ENCODE measurements around the gene NAXE.
A peak's percentile ranks its signal among the peaks of the same experiment; 100 is the strongest.
"Not testable (repeated sequence)": the region's sequence is repeated elsewhere in the genome, so short reads cannot be mapped to it uniquely, and the experiment has no call there.

NAXE gene

DNA sequence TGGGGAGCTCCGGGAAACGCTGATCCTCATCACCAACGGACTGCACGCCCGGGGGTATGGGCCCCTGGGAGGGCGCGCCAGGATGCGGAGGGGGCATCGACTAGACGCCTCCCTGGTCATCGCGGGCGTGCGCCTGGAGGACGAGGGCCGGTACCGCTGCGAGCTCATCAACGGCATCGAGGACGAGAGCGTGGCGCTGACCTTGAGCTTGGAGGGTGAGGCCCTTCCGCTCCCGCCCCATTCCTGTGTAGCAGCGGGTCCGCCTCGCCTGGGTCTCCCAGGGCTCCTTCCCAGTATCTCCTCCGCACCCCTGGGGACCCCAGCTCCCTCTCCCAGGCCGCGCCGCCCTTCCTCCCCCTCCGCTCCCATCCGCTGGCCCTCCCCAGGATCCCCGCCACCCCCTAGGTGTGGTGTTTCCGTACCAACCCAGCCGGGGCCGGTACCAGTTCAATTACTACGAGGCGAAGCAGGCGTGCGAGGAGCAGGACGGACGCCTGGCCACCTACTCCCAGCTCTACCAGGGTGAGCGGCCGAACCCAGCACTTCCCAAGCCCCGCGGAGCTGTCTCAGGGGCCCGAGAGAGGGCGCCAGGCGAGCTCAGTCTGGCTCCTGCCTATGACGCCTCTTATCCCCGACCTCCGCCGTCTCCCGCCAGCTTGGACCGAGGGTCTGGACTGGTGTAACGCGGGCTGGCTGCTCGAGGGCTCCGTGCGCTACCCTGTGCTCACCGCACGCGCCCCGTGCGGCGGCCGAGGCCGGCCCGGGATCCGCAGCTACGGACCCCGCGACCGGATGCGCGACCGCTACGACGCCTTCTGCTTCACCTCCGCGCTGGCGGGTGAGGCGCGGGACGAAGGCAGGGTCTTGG, 32.6 kb downstream of the NAXE start:
- peak; percentile 16 for DNase-seq (ENCODE audit: low read depth)

- DNase-seq (ENCODE audit: low read depth): no peak
Observed at GRCh38 chr1:156624814-156625435, 33.3 kb downstream of the NAXE start.

- DNase-seq (ENCODE audit: low read depth): peak; percentile 54
Observed at GRCh38 chr1:156625436-156626078, 34.0 kb downstream of the NAXE start.

DNA sequence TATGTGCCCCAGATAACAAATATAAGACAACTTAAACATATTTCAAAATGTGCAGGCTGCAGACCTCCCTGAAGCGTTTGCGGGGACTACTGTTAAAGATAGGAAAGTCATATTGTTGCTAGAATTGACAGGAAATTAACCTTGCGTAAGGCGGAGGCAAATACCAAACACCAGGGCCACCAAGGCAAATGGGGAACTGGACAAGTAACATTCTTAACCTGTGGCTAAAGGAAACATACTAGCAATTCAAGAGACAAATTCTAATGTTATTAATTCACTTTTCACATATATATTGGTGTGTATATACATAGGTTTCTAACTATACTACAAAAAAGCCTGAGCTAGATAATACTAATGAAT, 34.5 kb downstream of the NAXE start:
- no peak for DNase-seq (ENCODE audit: low read depth)

DNA sequence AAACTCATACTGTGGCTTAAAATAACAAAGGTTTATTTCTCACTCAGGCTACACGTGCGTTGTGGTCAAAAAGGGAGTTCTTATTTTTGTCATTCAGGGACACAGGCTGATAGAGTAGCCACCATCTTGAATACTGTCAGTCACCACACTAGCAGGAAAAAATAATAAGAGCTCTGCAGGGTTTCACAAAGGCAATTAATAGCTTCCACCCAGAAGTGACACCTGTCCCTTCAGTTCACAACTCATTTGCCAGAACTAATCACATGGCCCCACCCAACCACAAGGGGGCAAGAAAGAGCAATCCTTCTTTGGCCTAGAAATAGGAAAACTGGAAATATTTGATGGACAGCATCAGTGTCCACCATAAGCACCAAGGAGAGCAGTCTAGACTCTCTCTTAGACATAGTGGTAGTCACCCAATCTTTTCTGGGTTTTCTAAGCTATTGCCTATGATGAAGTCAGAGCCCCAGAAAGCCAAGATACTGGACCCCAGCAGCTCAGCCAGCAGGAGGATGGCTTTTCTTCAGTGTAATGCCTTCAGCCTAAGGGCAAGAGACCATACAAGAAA, 35.8 kb downstream of the NAXE start:
- no peak for DNase-seq (ENCODE audit: low read depth)

DNA sequence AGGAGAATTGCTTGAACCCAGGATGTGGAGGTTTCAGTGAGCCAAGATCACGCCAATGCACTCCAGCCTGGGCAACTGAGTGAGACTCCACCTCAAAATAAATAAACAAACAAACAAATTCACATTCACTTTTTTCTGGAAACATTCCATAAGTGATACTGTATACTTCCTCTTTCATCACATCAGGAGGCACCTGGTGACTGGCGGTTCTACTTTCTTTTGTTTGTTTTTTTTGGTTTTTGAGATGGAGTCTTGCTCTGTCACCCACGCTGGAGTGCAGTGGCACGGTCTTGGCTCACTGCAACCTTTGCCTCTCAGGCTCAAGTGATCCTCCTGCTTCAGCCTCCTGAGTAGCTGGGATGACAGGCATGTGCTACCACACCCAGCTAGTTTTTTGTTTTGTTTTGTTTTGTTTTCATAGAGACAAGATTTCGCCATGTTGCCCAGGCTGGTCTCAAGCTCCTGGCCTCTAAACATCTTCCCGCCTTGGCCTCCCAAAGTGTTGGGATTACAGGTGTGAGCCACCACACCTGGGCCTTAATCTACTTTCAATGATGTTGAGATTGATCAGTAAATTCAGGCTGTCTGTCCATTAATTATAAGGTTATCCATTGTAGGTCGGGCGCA, 38.4 kb downstream of the NAXE start:
- DNase-seq (ENCODE audit: low read depth): no peak

DNA sequence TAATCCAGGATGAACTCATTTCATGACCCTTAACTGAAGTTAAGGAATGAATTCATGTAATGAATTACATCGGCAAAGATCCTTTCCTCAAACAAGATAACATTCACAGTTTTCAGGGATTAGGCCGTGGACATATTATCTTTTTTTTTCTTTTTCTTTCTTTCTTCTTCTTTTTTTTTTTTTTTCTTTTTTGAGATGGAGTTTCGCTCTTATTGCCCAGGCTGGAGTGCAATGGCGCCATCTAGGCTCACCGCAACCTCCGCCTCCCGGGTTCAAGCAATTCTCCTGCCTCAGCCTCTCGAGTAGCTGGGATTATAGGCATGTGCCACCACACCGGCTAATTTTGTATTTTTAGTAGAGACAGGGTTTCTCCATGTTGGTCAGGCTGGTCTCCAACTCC, 39.6 kb downstream of the NAXE start:
- DNase-seq (ENCODE audit: low read depth): not testable (repeated sequence)

GRCh38 chr1:156632355-156632754, 40.8 kb downstream of the NAXE start:
- no peak for DNase-seq (ENCODE audit: low read depth)

DNA sequence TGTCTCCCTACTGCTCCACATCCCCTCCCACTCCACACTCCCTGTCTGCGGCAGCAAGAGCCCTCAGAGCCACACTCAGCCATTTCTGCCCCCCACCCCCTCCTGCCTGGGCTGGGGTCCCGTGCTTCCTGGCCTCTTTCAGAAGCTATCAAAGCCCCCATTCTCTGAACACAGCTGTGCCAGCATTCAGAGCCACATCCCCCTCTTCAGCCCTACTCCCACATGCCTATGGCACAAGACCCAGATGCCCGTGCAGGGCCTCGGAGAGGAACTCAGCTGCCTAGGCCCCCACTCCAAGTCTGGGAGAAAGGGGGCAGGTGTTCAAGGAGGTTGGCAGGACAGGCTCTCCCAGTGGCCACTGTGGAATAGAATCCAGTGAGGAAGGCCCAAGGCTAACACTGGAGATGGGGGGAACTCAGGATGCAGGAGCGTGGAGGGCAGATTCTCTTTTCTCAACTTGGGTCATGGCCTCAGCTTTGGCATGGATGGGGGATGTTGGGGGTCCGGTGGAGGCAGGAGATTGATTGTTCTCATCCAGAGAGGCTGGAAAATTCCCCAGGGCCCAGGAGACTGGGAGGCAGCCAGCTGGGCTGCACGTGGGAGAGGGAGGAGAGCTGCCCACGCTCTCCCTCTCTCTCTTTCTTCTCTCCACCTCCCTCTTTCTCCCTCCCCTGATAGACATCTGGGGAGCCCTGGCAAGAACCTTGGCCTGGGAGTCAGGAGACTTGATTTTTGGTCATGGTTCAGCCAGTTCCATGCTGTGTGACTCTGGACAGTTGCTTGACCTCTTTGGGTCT, 46.8 kb downstream of the NAXE start:
- DNase-seq (ENCODE audit: low read depth): no peak

DNA sequence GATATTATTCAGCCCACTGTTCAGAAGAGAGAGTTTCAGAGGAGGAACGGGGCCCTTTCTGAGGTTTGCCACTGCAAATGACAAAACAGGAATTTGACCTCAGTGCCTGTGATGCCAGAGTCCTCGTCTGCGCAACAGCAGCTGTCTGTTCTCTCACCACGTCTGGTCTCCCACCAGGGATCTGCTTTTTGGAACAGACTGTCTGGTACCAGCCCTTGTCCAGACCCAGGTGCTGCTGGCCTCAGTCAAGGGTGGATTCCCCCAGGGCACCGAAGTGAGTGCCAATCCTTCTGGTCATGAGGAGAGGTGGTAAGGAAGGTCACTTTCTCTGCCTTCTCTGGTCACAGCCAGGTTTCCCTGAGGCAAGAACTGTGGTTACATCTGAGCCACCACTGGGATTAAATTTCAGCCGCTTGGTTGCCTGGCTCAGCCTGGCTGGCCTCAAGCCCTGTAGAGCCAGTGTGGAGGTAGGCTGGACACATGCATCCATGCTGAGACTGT, 48.1 kb downstream of the NAXE start:
- no peak for DNase-seq (ENCODE audit: low read depth)

- DNase-seq (ENCODE audit: low read depth): no peak
Observed at GRCh38 chr1:156640842-156641706, 49.5 kb downstream of the NAXE start.

DNA sequence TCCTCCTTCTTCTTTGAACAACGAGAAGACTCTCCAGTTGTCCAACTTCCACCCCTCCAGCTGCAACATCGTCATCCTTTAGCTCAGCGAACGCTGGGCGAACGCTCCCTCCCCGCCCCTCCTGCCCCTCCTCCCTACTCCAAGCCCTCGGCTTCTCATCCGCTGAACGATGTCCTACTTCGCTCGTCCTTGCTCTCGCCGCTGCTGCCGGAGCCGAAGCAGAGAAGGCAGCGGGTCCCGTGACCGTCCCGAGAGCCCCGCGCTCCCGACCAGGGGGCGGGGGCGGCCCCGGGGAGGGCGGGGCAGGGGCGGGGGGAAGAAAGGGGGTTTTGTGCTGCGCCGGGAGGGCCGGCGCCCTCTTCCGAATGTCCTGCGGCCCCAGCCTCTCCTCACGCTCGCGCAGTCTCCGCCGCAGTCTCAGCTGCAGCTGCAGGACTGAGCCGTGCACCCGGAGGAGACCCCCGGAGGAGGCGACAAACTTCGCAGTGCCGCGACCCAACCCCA, 50.2 kb downstream of the NAXE start, which contains the start of gene BCAN:
Gene BCAN (plus strand): TSS at position 357 of the 504 bp plus-strand sequence. CDS start 3,938 bp downstream, outside the sequence.
- no peak for DNase-seq (ENCODE audit: low read depth)

DNA sequence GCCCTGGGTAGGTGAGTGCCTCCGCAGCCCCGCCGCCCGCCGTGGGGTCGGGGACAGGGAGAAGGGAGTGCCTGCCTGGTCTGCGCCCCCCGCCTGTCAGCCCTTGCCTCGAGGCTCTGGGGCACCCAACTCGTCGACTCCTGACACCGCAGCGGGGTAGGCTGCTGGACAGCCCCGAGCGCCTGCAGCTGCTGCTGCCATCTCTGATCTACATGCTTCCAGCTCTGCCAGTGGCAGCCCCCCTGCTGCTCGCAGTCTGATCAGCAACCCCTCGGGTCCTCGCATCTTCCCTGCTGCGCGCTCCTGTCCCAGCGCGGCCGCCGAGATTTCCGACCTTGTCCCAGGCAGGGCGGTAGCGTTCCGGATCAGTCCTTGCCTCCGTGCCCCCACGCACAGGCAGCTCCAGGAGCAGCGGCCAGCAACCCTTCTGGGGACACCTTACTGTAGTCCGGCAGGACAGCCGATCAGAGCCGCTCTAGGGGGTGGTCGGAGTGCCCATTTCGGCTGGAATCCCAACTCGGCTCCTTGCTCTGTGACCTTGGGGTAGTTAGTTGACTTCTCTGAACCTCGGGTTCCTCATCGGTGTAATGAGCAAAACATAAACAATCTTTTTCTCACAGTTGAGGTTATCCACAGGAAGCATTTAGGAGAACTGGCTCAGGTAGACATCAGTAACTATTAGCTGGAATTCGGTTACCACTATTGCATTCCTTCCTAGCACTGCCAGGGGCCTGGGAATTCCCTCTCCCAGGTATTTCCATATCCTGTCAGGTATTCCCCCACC, 50.9 kb downstream of the NAXE start:
- no peak for DNase-seq (ENCODE audit: low read depth)

- DNase-seq (ENCODE audit: low read depth): no peak
Observed at GRCh38 chr1:156643049-156643777, 51.6 kb downstream of the NAXE start.

DNA sequence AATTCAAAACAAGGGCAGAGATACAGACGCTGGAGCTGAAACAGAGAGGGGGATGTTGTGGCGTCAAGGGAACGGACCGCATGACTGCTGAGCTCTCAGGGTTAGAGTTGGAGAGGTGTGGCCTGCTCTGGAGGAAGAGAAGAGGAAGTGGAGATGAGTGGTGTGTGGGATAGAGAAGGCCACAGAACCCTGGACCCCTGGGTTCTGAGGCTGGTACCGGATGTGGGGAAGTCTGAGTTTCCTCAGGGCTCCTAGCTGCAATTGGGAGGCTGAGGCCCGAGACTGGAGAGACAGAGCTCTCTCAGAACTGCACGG, 52.2 kb downstream of the NAXE start:
- no peak for DNase-seq (ENCODE audit: low read depth)

Measured in activated gamma-delta T cell treated with anti-CD3 and anti-CD28 coated beads, Interleukin-2, amount 50 U/mL, for 16 hours (primary cell).